Sigmoid colon (tissue), 4 donors: Measurements from ENCODE around the gene SOX13.

Source experiments
- CTCF ChIP-seq, 4 experiments: fragments of 450-650 bp in 3 of 4; fragments of 200-600 bp in 1 of 4; IDR thresholded peaks; one replicate each; pipeline ENCODE4 v1.5.1; 2016 to 2019; ENCODE audit warnings: antibody characterized with exemption in 4 of 4, mild to moderate bottlenecking in 3 of 4, moderate library complexity in 2 of 4
- POLR2A ChIP-seq, 2 donors: fragments of 450-650 bp; IDR thresholded peaks; one replicate each; pipeline ENCODE4 v1.6.1; 2016; ENCODE audit warnings: antibody characterized with exemption in 2 of 2, mild to moderate bottlenecking in 2 of 2, moderate library complexity in 2 of 2
- POLR2AphosphoS5 ChIP-seq, 4 donors: sonication (generic); formaldehyde crosslinking; IDR thresholded peaks; one replicate each; pipeline ENCODE4 v1.6.1; 2017; ENCODE audit warnings: antibody characterized with exemption in 4 of 4

- TF ChIP-seq CTCF (IDR thresholded peaks at IDR 0.05) (no peak), POLR2A (IDR thresholded peaks at IDR 0.05) (no peak), POLR2AphosphoS5 (IDR thresholded peaks at IDR 0.05) (peak in 2 of 4 donors; percentile 11 to 46)
Observed at GRCh38 chr1:204080163-204080903, 7.4 kb downstream of the SOX13 start.
